Measurements from ENCODE around the gene DLK1.

DLK1 gene

GRCh38 chr14:100777818-100778525 is 51.3 kb downstream of the DLK1 start:
- DNase-seq (ENCODE audit: low spot score): no peak

GRCh38 chr14:100778526-100778882 is 51.8 kb downstream of the DLK1 start:
- DNase-seq (ENCODE audit: low spot score): no peak

- DNase-seq (ENCODE audit: low spot score): no peak
Observed at GRCh38 chr14:100778951-100779690, 52.4 kb downstream of the DLK1 start.

- DNase-seq (ENCODE audit: low spot score): no peak
Observed at GRCh38 chr14:100779691-100780080, 53.0 kb downstream of the DLK1 start.

- DNase-seq (ENCODE audit: low spot score): no peak
Observed at GRCh38 chr14:100780246-100780645, 53.6 kb downstream of the DLK1 start.

GRCh38 chr14:100780646-100781355 is 54.1 kb downstream of the DLK1 start:
- DNase-seq (ENCODE audit: low spot score): no peak

GRCh38 chr14:100781952-100782351 is 55.3 kb downstream of the DLK1 start:
- no peak for DNase-seq (ENCODE audit: low spot score)

GRCh38 chr14:100782516-100783320 is 56.0 kb downstream of the DLK1 start:
- no peak for DNase-seq (ENCODE audit: low spot score)

GRCh38 chr14:100783630-100784370 is 57.1 kb downstream of the DLK1 start:
- no peak for DNase-seq (ENCODE audit: low spot score)

- no peak for DNase-seq (ENCODE audit: low spot score)
Observed at GRCh38 chr14:100784523-100785337, 58.0 kb downstream of the DLK1 start.

GRCh38 chr14:100785338-100785615 is 58.6 kb downstream of the DLK1 start:
- no peak for DNase-seq (ENCODE audit: low spot score)

- DNase-seq (ENCODE audit: low spot score): no peak
Observed at GRCh38 chr14:100785626-100786025, 58.9 kb downstream of the DLK1 start.

GRCh38 chr14:100786131-100786530 is 59.4 kb downstream of the DLK1 start:
- DNase-seq (ENCODE audit: low spot score): peak; percentile 64

GRCh38 chr14:100786576-100787219 is 60.0 kb downstream of the DLK1 start:
- DNase-seq (ENCODE audit: low spot score): no peak

- no peak for DNase-seq (ENCODE audit: low spot score)
Observed at GRCh38 chr14:100787659-100788058, 61.0 kb downstream of the DLK1 start.
